IPS-NIHi11 (cell line): ENCODE results near the gene CELA2A.
"Not testable (repeated sequence)": the region's sequence is repeated elsewhere in the genome, so short reads cannot be mapped to it uniquely, and the experiment has no call there.

Source experiments
- DNase-seq: peaks from one replicate; pipeline ENCODE4 v3.0.0; 2012; ENCODE audit warnings: mixed read lengths, low spot score

Gene CELA2A

GRCh38 chr1:15468145-15468544 lies 11.6 kb downstream of the CELA2A start:
- no peak for DNase-seq

GRCh38 chr1:15469361-15469760 lies 12.8 kb downstream of the CELA2A start:
- DNase-seq: no peak

DNA sequence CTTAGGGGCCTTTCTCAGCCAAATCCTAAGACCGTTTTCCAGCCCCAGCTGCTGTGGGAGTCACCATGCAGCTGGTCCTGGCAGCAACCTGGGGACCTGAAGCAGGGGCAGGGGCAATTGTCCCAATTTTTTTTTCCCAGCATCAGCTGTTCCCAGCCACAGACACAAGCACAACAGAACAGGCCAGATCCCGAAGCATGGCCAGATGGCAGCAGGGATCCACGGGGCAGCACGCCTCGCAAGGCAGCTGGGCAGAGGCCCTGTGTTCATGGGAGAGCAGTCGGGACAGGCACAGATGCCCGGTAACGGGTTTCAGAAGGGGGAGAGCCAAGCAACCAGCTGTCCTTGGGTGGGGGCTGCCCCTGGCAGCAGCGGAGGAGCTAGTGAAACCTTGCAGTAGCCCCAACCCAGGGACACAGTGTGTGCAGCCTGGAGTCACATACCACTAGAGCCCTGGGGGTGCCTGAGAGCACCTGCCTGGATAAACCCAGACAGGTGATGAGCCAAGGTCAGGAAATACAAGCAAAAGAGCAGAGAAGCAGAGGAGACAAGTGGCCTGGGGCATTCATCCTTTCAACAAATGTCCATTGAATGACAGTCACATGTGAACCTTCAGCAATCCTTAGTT lies 13.4 kb downstream of the CELA2A start:
- DNase-seq: not testable (repeated sequence)

GRCh38 chr1:15471067-15471466 lies 14.5 kb downstream of the CELA2A start:
- DNase-seq: not testable (repeated sequence)

- not testable (repeated sequence) for DNase-seq
These were observed 15.2 kb downstream of the CELA2A start for GRCh38 chr1:15471723-15472122.

- peak; percentile 36 for DNase-seq
These were observed 16.1 kb downstream of the CELA2A start for GRCh38 chr1:15472587-15472986.

DNA sequence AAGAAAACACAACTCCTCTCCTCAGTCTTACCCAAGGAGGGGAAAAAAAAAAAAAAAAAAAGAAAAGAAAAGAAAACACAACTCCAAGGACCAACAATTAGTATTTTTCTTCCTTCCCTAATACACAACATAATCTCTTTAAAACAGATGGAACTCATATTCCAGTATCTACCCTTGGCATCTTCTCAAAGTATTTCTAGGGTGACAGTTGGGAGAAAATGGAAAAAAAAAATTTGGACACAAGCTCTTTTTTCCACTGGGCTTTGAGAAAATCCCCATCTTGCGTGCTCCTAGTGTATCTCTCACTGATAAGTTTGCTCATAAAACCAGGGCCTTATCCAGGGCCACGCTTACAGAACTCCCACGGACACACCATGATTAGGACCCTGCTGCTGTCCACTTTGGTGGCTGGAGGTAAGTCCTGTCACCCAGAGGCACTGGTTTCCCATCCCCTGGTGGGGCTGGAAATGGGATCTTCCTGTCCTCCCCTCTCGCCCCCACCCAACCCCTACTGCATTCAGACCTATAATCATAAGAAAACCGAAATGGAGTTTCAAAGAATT lies 19.3 kb downstream of the CELA2A start, which contains the start of gene CELA2B:
TSS of gene CELA2B (plus strand) at position 353 of the 563 bp plus-strand sequence. CDS start at position 375, 22 bp downstream.
- no peak for DNase-seq

DNA sequence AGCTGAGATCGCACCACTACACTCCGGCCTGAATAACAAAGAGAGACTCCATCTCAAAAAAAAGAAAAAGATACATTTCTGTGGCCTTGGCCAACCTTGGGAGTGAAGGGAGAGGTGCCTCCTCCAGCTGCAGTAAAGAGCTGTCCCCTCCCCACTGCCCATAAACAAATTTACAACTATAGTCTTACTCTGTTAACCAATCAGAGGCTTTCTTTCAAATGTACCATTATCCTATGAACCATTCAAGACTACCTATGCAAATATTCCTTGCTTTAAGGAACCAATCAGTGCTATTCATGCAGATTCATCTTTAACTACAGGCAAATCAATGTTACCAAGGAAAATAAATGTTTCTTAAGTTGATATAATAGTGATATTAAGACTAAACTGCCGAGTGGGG lies 20.4 kb downstream of the CELA2A start:
- DNase-seq: peak; percentile 34

DNA sequence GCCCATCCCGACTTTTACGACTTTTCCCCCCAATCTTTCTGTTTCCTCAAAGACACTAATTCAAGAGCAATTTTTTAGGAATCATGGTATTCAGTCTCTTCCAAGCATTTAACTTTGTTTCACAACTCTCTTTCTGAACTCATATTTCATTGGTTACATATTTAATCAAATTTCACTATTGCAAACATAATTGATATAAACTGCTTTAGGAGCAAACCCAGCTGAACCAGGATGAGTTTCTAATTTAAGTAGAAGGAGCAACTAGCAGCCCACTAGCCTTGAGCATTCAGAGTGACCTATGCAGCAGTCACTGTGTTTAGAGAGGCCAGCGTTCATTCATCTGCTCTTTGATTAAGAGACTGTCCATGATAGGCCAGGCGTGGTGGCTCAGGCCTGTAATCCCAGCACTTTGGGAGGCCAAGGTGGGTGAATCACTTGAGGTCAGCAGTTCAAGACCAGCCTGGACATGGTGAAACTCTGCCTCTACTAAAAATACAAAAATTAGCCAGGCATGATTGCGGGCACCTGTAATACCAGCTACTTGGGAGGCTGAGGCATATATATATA lies 21.2 kb downstream of the CELA2A start:
- DNase-seq: no peak

DNA sequence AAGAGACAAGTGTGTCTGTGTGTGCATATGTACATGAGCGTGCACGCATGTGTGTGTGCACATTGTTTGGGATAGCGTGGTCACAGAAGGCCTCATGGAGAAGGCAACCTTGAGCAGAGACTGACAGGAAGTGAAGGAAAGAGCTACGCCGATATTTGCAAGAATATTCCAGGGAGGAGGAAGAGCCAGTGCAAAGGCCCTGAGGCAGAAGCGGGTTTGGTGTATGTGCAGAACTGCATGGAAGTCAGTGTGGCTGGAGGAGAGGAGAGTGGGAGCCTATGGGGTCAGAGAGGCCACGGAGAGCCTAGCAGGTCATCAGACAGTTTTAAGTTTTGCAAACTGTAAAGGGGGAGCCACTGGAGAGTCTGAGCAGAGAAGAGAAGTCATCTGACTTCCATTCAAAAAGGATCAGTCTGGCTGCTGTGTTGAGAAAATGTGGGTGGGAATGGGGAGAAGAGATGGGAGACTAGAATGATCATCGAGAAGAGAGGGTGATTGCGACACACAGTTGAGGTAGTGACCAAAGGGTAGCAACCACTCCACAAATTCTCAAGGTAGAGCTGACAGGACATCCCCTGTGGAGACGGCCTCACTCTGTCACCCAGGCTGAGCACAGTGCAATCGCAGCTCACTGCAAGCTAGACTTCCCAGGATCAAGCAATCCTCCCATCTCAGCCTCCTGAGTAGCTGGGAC lies 23.3 kb downstream of the CELA2A start:
- DNase-seq: no peak

DNA sequence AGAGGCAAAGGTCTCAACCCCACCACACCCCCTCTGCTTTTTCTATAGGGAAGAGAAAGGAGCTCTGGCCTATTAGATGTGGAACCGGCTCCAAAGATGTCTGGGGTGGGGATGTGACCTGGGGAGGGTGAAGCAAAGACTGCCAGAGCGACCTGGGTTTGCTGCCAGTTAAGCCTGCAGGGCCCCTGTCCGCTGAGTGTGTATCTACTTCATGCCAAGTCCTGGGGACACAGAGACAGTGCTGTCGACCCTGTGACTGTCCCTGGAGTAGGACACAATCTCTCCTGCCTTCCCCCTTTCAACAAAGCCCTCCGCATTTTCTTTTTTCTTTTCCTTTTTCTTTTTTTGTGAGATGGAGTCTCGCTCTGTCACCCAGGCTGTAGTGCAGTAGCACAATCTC lies 25.9 kb downstream of the CELA2A start:
- not testable (repeated sequence) for DNase-seq

DNA sequence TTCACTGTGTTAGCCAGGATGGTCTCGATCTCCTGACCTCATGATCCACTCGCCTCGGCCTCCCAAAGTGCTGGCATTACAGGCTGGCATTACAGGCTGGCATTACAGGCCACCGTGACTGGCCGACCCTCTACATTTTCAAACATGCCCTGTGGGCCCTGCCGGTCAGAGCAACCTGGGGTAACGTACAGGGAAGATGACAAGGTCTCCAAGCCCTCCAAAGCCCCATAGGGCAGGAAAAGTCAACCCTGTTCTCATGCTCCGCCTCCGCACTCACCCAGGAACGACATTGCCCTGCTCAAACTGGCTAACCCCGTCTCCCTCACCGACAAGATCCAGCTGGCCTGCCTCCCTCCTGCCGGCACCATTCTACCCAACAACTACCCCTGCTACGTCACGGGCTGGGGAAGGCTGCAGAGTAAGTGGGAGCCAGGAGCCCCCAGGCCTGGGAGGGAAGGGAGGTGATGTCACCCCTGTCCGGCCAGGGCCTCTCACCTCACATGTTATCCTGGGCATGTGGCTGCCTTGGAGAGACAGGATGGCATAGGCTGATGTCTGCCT lies 26.5 kb downstream of the CELA2A start:
- not testable (repeated sequence) for DNase-seq

GRCh38 chr1:15483971-15484370 lies 27.4 kb downstream of the CELA2A start:
- DNase-seq: no peak

- DNase-seq: not testable (repeated sequence)
These were observed 27.9 kb downstream of the CELA2A start for GRCh38 chr1:15484443-15484842.

DNA sequence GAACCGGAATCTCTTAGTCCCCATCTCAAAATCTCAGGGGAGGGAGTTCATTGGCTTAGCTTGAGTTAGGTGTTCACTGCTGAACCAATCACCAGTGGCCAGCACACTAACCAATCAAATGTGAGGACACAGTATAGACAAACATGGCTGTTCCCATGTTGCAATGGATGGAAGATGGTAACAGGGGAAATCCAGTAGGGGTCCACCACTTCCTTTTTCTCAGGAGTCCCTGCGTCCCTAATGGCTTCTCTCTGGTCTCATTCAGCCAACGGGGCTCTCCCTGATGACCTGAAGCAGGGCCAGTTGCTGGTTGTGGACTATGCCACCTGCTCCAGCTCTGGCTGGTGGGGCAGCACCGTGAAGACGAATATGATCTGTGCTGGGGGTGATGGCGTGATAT lies 29.1 kb downstream of the CELA2A start:
- DNase-seq: no peak

DNA sequence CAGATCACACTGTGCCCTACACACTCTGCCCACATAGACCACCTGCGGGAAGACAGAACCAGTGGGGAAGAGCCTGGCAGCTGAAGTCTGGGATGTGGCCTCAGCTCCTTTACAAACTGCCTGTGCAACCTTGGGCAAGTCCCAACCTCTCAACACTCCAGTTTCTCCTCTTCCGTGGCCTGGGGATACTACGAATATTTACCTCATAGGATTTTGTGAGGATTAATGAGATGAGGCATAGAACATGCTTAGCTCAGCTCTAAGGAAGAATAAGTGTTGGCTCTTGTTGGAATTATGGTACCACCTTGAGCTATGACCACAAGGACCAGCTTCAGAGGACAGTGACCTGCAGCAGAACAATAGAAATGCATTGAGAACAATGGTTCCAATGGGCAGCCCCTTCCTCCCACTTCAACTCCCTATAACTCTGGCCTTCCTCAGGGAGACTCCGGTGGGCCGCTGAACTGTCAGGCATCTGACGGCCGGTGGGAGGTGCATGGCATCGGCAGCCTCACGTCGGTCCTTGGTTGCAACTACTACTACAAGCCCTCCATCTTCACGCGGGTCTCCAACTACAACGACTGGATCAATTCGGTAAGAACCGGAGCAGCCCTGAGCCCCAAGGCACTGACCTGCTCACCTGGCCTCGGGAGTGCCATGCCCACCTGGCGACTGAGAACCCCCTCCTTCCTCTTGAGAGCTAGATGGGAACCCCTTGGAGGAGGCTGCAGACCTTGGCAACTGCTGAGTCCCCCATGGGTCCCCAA lies 30.5 kb downstream of the CELA2A start:
- DNase-seq: not testable (repeated sequence)

DNA sequence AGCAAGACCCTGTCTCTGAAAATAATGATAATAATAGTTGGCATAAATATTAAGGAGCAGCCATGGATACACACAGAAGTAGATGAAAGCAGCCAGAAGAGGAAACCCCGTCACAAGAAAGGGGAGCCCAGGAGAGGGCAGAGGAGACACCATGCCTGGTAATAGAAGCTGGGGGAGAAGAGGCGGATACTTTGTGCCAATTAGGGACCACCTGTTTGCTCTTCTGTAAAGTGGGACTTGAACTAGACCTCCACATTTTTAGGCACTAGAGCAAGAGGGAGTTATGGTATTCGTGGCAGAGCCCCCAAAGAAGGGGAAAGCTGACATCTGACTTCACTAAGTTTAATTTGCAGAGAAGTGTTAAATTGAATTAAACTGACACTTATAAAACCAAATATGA lies 31.8 kb downstream of the CELA2A start:
- DNase-seq: no peak

DNA sequence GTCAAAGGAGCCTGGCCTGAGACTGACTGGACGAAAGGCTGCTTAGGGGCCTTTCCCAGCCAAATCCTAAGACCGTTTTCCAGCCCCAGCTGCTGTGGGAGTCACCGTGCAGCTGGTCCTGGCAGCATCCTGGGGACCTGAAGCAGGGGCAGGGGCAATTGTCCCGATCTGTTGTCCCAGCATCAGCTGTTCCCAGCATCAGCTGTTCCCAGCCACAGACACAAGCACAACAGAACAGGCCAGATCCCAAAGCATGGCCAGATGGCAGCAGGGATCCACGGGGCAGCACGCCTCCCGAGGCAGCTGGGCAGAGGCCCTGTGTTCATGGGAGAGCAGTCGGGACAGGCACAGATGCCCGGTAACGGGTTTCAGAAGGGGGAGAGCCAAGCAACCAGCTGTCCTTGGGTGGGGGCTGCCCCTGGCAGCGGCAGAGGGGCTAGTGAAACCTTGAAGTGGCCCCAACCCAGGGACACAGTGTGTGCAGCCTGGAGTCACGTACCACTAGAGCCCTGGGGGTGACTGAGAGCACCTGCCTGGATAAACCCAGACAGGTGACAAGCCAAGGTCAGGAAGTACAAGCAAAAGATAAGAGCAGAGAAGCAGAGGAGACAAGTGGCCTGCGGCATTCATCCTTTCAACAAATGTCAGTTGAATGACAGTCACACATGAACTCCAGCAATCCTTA lies 32.7 kb downstream of the CELA2A start:
- DNase-seq: no peak

GRCh38 chr1:15491010-15491409 lies 34.5 kb downstream of the CELA2A start:
- DNase-seq: not testable (repeated sequence)

DNA sequence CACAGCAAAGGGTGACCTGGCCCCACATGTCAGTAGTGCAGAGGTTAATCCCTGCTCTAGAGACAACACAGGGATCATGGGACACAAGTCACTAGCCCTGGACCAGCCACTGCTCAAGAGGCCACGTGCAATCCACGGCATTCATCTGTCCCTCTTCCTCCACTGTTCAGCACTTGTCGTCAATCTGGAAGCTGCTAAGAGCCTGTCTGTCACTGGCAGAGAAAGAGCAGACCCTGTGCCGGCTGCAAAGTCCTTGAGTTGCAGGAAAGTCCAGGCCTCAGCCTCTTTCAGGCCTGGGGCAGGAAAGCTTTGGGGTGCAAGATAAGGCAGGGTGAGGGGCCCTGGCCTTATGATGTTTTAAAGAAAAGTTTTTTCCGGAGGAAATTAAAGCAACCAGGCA lies 36.1 kb downstream of the CELA2A start:
- DNase-seq: no peak

DNA sequence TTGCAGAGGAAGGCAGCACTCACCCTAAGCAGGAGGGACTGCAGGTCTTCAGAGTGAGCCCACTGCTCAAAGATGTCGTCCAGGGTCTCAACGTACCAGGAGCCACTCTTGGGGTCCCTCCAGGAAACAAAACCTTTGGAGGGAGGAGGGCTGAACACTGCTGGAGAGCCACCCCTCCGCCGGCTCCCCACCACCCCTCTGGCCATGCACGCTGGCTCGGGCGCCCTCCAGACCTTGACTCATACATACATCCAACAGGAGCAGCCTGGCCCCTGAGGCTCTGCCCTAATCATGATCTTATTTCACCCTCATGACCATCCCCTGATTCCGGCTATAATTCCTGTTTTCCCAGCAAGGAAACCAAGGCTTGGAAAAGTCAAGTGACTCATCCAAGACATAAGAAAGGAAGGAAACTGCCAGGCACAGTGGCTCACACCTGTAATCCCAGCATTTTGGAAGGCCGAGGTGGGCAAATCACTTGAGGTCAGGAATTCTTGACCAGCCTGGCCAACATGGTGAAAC lies 37.4 kb downstream of the CELA2A start:
- DNase-seq: no peak
